ENCODE measurements around the gene CUL9.

DNA sequence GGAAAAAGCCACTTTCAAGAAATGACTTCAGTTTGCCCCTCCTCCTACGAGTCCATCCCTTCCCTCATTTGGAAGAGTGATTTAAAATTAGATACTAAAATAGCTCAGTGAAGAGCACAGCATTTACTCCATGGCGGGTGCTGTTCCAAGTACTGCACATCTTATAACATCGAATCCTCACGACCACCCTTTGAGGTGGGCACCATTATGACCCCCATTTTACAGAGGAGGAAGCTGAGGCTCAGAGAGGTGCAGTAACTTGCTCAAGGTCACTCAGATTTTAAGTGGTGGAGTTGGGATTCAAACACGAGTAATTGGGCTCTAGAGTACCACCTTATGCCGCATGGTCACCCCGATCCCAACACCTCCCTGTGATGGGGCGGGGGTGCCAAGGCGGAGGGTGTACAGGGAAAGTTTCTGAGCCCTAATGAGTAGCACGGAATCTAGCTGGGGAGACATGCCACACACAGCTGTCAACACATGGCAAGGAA, 86.8 kb downstream of the CUL9 start:
- TF ChIP-seq, protein P1, sequence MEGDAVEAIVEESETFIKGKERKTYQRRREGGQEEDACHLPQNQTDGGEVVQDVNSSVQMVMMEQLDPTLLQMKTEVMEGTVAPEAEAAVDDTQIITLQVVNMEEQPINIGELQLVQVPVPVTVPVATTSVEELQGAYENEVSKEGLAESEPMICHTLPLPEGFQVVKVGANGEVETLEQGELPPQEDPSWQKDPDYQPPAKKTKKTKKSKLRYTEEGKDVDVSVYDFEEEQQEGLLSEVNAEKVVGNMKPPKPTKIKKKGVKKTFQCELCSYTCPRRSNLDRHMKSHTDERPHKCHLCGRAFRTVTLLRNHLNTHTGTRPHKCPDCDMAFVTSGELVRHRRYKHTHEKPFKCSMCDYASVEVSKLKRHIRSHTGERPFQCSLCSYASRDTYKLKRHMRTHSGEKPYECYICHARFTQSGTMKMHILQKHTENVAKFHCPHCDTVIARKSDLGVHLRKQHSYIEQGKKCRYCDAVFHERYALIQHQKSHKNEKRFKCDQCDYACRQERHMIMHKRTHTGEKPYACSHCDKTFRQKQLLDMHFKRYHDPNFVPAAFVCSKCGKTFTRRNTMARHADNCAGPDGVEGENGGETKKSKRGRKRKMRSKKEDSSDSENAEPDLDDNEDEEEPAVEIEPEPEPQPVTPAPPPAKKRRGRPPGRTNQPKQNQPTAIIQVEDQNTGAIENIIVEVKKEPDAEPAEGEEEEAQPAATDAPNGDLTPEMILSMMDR (IDR thresholded peaks at IDR 0.05; ENCODE audit: low read depth, low read length, missing input control), result no peak
- TF ChIP-seq TAF1 (conservative IDR thresholded peaks at IDR 0.05) (no peak), YY1 (IDR thresholded peaks at IDR 0.05) (no peak), HNF4A (conservative IDR thresholded peaks at IDR 0.05) (no peak), NR2F2 (IDR thresholded peaks at IDR 0.05) (no peak), JUND (IDR thresholded peaks at IDR 0.05) (no peak)
- TF ChIP-seq, protein P2, sequence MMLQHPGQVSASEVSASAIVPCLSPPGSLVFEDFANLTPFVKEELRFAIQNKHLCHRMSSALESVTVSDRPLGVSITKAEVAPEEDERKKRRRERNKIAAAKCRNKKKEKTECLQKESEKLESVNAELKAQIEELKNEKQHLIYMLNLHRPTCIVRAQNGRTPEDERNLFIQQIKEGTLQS (IDR thresholded peaks at IDR 0.05), result no peak
- TF ChIP-seq, protein P3, sequence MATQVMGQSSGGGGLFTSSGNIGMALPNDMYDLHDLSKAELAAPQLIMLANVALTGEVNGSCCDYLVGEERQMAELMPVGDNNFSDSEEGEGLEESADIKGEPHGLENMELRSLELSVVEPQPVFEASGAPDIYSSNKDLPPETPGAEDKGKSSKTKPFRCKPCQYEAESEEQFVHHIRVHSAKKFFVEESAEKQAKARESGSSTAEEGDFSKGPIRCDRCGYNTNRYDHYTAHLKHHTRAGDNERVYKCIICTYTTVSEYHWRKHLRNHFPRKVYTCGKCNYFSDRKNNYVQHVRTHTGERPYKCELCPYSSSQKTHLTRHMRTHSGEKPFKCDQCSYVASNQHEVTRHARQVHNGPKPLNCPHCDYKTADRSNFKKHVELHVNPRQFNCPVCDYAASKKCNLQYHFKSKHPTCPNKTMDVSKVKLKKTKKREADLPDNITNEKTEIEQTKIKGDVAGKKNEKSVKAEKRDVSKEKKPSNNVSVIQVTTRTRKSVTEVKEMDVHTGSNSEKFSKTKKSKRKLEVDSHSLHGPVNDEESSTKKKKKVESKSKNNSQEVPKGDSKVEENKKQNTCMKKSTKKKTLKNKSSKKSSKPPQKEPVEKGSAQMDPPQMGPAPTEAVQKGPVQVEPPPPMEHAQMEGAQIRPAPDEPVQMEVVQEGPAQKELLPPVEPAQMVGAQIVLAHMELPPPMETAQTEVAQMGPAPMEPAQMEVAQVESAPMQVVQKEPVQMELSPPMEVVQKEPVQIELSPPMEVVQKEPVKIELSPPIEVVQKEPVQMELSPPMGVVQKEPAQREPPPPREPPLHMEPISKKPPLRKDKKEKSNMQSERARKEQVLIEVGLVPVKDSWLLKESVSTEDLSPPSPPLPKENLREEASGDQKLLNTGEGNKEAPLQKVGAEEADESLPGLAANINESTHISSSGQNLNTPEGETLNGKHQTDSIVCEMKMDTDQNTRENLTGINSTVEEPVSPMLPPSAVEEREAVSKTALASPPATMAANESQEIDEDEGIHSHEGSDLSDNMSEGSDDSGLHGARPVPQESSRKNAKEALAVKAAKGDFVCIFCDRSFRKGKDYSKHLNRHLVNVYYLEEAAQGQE (IDR thresholded peaks at IDR 0.05), result no peak
- TF ChIP-seq, protein P4, sequence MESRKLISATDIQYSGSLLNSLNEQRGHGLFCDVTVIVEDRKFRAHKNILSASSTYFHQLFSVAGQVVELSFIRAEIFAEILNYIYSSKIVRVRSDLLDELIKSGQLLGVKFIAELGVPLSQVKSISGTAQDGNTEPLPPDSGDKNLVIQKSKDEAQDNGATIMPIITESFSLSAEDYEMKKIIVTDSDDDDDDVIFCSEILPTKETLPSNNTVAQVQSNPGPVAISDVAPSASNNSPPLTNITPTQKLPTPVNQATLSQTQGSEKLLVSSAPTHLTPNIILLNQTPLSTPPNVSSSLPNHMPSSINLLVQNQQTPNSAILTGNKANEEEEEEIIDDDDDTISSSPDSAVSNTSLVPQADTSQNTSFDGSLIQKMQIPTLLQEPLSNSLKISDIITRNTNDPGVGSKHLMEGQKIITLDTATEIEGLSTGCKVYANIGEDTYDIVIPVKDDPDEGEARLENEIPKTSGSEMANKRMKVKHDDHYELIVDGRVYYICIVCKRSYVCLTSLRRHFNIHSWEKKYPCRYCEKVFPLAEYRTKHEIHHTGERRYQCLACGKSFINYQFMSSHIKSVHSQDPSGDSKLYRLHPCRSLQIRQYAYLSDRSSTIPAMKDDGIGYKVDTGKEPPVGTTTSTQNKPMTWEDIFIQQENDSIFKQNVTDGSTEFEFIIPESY (IDR thresholded peaks at IDR 0.05), result no peak
